Prostate gland (tissue), 1 donor: ENCODE measurements around the gene PRKCD.

Experiments
- POLR2A ChIP-seq: fragments of 450-650 bp; IDR thresholded peaks from one replicate; pipeline ENCODE4 v1.6.1; 2016; ENCODE audit warnings: antibody characterized with exemption, mild to moderate bottlenecking
- POLR2AphosphoS5 ChIP-seq: sonication (generic); formaldehyde crosslinking; IDR thresholded peaks from one replicate; pipeline ENCODE4 v1.6.1; 2017; ENCODE audit warnings: antibody characterized with exemption

GRCh38 chr3:53222183-53222901 lies 61.3 kb downstream of the PRKCD start:
- TF ChIP-seq POLR2A = no peak
- TF ChIP-seq POLR2AphosphoS5 = no peak
